ENCODE results near the gene AFTPH. TPM values are rescaled to one million over a fixed set of nuclear protein-coding genes. Genes with fewer than 3 reads are reported as not detected.

AFTPH gene
- polyA plus RNA-seq, 3 donors: 22.3 to 28.6 (median 28.4) TPM

GRCh38 chr2:64639691-64640090, 115.6 kb downstream of the AFTPH start:
- Histone ChIP-seq H3K4me2 (replicated peaks; ENCODE audit: extremely low read depth, low read length, poor library complexity, severe bottlenecking) (no peak overlapping the region), H3K9ac (ENCODE audit: insufficient read depth, low read length, poor library complexity, severe bottlenecking) (no peak overlapping the region), H4K20me1 (ENCODE audit: insufficient read depth, low read length) (peaks cover 95% of the 10 kb centered on the region), H3K9me3 (replicated peaks in 1 of 2; ENCODE audit: control insufficient read depth in 1 of 2, insufficient read depth in 1 of 2, low read length in 2 of 2) (no peaks in the 10 kb centered on the region), H3K27me3 (ENCODE audit: control insufficient read depth in 2 of 2, insufficient read depth in 2 of 2, low read length in 2 of 2) (no peaks in the 10 kb centered on the region), H3K27ac (ENCODE audit: low read depth in 1 of 2, low read length in 2 of 2) (peak overlapping the region in 1 of 2 donors; percentile 43), H3K79me2 (ENCODE audit: insufficient read depth, low read length) (peaks cover 100% of the 10 kb centered on the region), H3K4me1 (ENCODE audit: control insufficient read depth in 1 of 2, insufficient read depth in 2 of 2, low read length in 2 of 2) (peaks cover 59 to 72% of the 10 kb centered on the region in 2 donors), H2AFZ (ENCODE audit: insufficient read depth, low read depth, low read length, poor library complexity, severe bottlenecking) (no peak overlapping the region), H3K36me3 (replicated peaks in 1 of 2; ENCODE audit: control insufficient read depth in 1 of 2, insufficient read depth in 2 of 2, low read length in 2 of 2) (peaks cover 14 to 23% of the 10 kb centered on the region in 2 donors), H3K4me3 (replicated peaks in 1 of 3; ENCODE audit: low read depth in 2 of 3, low read length in 3 of 3) (no peak overlapping the region)
- peaks cover 36 to 39% of the 10 kb centered on the region in 2 donors for H3K36me3 Mint-ChIP-seq
- peaks cover 0 to 5% (median 0%) of the 10 kb centered on the region in 7 donors for H3K9me3 Mint-ChIP-seq
- peak overlapping the region in 3 of 7 donors; percentile 18 to 78 (median 26) for H3K27ac Mint-ChIP-seq
- no peak for TF ChIP-seq CTCF (IDR thresholded peaks at IDR 0.05)
- intact Hi-C loops (cut with micrococcal nuclease): loop anchor here (5.0 to 10.0 kb wide), 2 partner anchors 32 to 115 kb away; partner anchors contain the start of gene AFTPH (in 1 of the 2)
- H3K27me3 Mint-ChIP-seq (ENCODE audit: low read depth in 3 of 3): no peaks in the 10 kb centered on the region
- peaks cover 90% of the 10 kb centered on the region for H3K4me1 Mint-ChIP-seq
- WGBS (ENCODE audit: insufficient coverage): 100% methylated on average over 1 of the region's 2 CpGs
- no peak overlapping the region for H3K4me3 Mint-ChIP-seq
- DNase-seq: no peak

GRCh38 chr2:64640153-64641044, 116.3 kb downstream of the AFTPH start:
- Histone ChIP-seq H3K36me3 (replicated peaks in 1 of 2; ENCODE audit: control insufficient read depth in 1 of 2, insufficient read depth in 2 of 2, low read length in 2 of 2) (peaks cover 9 to 16% of the 10 kb centered on the region in 2 donors), H3K79me2 (ENCODE audit: insufficient read depth, low read length) (peaks cover 100% of the 10 kb centered on the region), H3K4me3 (replicated peaks in 1 of 3; ENCODE audit: low read depth in 2 of 3, low read length in 3 of 3) (no peak overlapping the region), H2AFZ (ENCODE audit: insufficient read depth, low read depth, low read length, poor library complexity, severe bottlenecking) (no peak overlapping the region), H3K9me3 (replicated peaks in 1 of 2; ENCODE audit: control insufficient read depth in 1 of 2, insufficient read depth in 1 of 2, low read length in 2 of 2) (no peaks in the 10 kb centered on the region), H3K9ac (ENCODE audit: insufficient read depth, low read length, poor library complexity, severe bottlenecking) (no peak overlapping the region), H3K4me1 (ENCODE audit: control insufficient read depth in 1 of 2, insufficient read depth in 2 of 2, low read length in 2 of 2) (peaks cover 61 to 71% of the 10 kb centered on the region in 2 donors), H3K27ac (ENCODE audit: low read depth in 1 of 2, low read length in 2 of 2) (peak overlapping the region; percentile 26 to 97), H4K20me1 (ENCODE audit: insufficient read depth, low read length) (peaks cover 89% of the 10 kb centered on the region), H3K4me2 (replicated peaks; ENCODE audit: extremely low read depth, low read length, poor library complexity, severe bottlenecking) (no peak overlapping the region), H3K27me3 (ENCODE audit: control insufficient read depth in 2 of 2, insufficient read depth in 2 of 2, low read length in 2 of 2) (no peaks in the 10 kb centered on the region)
- no peak for TF ChIP-seq CTCF (IDR thresholded peaks at IDR 0.05)
- intact Hi-C loops (cut with micrococcal nuclease): loop anchor here (5.0 to 10.0 kb wide), 2 partner anchors 33 to 116 kb away; partner anchors contain the start of gene AFTPH (in 1 of the 2)
- peak overlapping the region in 6 of 7 donors; percentile 26 to 83 (median 74) for H3K27ac Mint-ChIP-seq
- no peak for DNase-seq
- WGBS (ENCODE audit: insufficient coverage): 63% methylated on average over 6 of the region's 12 CpGs
- no peaks in the 10 kb centered on the region for H3K27me3 Mint-ChIP-seq (ENCODE audit: low read depth in 3 of 3)
- H3K4me3 Mint-ChIP-seq: no peak overlapping the region
- H3K4me1 Mint-ChIP-seq: peaks cover 92% of the 10 kb centered on the region
- H3K36me3 Mint-ChIP-seq: peaks cover 29 to 34% of the 10 kb centered on the region in 2 donors
- H3K9me3 Mint-ChIP-seq: peaks cover 0 to 5% (median 0%) of the 10 kb centered on the region in 7 donors
